Stimulated activated CD4-positive, alpha-beta T cell treated with anti-CD3 and anti-CD28 coated beads, Interleukin-4, amount 100 ng/mL, for 24 hours (primary cell): Measurements from ENCODE around the gene FAN1.

Experiments
- DNase-seq: peaks from one replicate; pipeline ENCODE4 v3.0.0-alpha.2; 2020

The FAN1 gene

DNA sequence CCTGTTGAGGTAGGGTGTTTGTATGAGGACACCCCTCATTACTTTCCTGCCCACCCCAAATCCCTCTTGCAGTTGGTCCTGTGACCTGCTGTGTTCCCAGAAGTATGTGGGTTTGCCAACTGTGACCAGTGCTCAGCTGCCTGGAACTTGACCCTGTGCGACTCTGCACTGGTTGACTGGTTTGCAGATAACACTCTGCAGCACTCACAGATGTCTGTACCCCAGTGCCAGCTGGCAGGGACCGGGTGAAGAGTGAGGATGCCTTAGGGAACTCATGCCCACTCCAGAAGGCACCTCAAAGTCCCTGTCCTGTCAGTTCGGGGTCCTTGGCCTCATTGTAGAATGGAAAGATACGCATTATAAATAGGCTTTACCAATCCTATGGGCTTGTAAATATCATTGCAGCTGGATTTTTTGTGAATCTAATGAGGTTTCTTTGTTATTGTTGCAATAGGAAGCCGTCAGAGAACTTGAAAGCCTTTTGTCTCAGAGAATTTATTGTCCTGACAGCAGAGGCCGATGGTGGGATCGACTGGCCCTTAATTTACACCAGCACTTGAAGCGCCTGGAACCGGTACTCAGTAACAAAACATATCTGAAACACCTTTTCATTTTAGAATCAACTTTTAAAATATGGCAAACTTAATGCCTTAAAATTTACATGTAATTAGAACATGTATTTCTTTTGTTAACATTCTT, 18.2 kb downstream of the FAN1 start:
- DNase-seq: no peak

DNA sequence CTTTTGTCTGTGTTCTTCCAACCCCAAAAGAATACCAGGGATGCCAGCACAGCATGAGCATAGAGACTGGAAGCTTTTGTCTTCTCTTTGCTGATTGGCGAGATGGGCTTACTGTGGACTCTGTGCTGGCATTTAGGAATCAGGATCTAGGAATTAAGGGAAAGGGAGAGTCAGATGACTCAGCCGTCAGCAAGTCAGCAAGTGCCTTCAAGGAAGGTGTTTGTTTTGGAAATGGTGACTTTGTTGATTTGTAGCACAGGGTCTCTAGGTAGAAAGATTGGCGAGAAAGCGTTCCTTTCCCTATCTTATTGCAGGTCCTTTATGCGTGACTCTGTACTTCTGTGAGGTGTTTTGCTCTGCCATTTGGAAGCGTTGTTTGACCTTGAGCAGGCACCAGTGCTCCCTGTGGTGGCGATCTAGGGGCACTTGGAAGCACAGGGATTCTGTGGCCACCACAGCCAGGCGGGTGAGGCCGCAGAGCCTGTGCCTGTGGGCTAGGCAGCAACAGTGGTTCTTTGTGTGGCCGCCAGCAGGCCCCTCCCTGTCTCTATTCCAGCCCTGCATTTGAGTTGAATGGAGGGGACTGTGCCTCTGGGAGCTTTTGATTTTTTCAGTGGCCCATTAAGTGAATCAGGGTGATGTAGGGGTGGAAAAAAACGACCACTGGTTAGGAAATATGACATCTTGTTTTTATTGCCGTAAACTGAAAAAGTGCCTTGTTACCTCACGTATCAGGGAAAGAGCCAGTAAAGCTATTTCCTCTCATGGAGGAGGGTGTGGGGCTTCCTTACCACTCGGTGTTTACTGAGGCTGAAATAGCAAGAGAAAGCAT, 19.0 kb downstream of the FAN1 start:
- no peak for DNase-seq

DNA sequence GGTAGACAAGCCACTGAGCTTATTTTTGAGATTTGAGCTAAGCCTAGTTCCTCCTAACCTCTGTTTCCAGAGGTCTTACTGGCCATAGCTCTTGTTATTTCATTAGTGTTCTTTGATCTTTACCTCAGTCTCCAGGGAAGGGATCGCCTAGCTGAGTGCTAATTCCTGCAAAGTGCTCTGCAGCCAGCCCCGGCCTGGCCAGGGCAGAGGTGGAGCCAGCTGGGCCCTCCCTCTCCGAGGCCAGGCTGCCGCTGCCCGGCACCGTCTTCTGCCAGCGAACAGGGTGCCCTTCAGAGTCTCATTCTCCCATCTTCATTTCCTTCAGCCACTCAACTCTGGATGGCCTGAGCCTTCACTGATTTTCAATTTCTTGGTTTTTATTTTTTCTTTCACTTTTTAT, 19.7 kb downstream of the FAN1 start:
- no peak for DNase-seq

DNA sequence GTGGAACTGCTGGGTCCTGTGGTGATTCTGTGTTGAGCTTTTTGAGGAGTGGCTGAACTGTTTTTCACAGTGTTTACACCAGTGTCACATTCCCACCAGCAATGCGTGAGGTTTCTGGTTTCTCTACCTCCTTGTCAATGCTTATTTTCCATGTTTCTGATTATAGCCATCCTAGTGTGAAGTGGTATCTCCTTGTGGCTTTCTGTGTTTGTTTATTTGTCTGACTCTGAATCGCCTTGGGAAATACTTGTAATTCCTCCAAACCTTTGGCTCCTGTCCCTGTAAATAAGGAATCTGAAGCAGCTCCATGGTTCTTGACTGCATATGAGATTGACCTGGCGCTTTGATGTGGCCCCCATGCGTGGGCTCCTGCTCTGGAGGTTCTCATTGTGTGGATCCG, 20.6 kb downstream of the FAN1 start:
- DNase-seq: no peak

DNA sequence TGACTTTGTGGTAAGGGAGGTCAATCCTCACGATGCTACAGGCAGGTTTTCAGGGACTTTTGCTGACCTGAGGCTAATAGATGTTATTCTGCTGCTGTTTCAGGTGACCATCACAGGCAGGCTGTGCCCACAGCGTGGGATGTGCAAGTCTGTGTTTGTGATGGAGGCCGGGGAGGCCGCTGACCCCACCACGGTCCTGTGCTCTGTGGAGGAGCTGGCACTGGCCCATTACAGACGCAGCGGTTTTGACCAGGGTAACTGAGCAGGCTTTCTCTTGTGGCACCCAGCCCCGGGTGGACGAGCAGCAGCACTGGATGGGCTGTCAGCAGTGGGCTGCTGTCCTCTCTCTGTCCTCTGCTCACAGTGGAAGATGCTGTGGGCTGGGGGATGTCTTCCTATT, 22.0 kb downstream of the FAN1 start:
- DNase-seq: no peak

DNA sequence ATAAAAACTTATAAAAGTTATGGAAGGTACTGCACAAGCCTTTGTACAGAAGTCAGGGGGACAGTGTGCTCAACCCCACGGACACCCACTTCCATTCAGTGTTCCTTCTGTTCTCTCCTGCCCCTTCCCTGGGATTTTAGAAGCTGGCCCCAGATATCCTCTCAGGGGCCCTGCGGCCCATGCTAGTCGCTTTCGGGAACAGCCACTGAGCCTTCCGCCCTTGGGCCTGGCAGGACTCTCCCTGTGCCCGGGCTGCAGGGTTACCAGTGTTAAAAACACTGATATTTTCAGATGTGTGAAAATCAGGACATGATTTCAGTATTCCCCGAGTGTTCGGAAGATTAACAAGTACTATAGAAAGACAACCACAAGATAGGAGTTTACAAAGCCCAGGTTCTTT, 22.4 kb downstream of the FAN1 start:
- no peak for DNase-seq

DNA sequence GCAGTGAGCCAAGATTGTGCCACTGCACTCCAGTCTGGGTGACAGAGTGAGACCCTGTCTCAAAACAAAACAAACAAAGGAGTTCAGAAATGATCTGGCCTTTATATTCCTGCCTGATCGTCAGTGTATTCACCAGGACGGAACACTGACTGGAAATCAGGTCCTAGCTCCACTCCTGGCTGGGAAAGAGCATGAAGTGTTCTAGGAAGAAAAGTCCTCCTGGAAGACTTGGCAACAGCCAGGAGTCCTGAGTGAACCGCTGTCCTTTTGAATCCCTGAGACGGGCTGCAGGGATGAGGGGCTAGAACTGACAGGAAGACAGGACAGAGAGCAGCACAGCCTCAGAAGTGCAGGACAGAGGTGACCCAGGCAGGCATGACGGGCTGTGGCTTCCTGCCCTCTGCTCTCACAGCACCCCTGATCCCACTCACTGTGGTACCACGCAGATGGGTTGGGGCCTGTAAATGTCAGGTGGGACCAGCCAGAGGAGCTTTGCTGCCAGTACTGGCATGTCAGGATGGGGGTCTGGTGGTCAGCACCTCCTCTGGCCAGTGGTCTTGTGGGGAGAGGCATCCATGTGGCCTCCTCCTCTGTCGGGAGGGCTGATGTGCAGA, 23.5 kb downstream of the FAN1 start:
- no peak for DNase-seq

DNA sequence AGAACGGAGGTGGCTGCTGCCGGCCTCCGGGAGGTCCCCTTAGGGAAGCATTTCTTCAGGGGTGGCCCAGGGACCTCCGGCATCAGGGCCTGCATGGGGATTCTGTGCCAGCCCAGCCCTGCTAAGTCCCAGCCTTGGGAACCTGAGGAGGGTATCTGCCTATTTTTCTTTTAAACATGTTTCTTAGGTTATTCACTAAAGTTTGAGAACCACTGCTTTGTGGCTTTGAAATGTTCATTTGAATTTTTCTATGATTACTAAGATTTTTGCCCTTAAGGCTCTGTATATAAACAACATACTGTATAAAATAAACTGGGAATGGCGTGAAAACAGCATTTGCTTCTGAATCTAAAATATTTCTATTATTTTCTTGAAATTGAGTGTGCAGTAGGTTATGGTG, 24.4 kb downstream of the FAN1 start:
- no peak for DNase-seq

DNA sequence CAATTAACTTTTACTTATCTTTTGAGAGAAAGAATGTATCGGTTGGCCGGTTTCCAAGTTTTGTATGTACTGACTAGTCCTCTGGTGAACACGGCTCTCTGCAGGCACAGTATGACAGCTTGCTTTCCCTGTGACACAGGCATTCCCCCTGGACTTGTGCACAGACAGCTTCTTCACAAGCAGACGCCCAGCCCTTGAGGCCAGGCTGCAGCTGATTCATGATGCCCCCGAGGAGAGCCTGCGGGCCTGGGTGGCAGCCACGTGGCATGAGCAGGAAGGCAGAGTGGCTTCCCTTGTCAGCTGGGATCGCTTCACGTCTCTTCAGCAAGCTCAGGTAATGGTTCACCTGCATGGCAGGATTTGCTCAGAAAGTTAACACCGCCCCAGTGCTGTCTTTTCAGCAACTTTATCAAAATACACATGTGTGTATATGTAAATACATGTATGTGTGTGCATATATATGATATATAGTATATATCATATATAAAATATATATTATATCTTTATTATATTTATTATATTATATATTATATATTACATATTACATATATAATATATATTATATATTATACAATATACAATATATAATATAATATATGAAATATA, 25.5 kb downstream of the FAN1 start:
- DNase-seq: no peak

DNA sequence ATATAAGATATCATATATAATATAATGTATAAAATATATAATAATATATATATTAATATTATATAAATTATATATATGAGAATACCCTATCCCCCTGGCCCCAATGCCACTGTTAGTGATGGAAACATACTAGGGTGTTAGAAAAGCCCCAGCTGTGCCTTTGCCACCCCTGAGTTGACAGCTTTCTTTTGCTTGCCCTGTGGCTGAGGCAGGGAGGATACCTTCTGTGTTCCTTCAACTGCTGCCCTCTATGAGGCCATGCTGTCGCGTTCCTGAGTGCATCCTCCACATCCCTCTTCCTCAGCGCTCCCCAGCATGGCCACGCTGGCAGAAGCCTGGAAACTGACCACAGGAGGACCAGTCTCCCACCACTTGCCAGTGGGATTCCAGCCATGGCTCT, 26.3 kb downstream of the FAN1 start:
- no peak for DNase-seq

DNA sequence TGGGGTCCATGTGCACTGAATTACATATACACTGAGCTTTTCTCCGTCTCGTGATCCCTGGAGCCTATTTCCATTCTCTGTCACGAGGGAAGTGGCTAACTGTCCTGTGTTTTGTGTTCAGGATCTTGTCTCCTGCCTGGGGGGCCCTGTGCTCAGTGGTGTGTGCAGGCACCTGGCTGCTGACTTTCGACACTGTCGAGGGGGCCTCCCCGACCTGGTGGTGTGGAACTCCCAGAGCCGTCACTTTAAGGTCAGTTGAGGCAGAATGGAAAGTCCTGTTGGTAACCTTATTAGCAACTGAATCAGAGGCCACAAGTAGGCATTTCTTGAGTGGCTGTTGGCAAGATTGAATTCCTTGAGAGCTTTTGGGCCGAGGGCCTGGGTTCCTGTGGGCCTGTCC, 26.7 kb downstream of the FAN1 start:
- no peak for DNase-seq

DNA sequence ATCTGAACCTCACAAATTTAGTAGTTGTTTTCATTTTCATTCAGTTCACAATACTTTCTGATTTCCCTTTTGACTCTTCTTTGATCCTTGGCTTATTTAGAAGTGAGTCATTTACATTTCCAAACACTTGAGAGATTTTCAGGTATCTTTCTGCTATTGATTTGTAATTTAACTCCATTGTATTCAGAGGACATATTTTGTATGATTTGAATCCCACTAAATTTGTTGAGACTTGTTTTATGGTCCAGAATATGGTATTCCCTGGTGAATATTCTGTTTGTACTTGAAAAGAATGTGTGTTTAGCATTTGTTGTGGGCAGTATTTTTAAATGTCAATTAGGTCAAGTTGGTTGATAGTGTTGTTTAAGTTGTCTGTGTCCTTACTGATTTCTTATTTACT, 29.6 kb downstream of the FAN1 start:
- no peak for DNase-seq

DNA sequence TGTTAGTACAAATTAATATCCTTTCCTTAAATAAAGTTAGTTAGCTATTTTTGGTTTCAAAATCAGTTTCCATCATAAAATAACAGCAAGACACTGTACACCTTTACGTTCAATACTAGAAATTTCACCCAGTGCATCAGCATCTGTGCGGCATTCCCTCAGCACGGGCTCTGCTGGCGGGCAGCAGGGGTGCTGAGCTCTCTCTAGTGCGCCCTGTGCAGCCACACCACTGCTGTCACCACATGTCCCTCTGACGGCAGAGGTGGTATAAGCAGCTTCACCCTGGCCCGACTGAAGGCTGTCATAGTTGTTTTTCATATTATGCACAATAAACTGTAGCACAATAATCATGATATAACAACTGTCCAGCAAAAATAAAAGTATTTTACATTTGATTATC, 35.4 kb downstream of the FAN1 start:
- DNase-seq: no peak

DNA sequence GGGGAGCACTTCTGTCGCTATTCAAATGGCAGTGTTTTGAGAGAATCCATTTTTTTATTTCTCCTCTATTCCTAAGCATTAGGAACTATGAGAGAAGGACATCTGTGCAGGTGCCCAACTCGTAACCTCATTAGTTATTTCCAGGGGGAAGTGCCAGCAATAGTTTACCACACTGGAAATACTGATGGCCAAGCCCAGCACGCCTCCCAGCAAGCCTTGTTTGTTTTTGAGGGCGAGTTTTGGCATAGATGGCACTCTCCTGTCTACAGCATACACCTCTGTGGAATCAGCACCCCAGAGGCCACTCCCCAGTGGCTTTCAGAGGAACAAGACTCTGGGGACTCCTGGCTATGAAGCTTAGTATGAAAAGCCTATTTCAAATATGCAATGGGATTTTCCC, 36.6 kb downstream of the FAN1 start:
- no peak for DNase-seq

DNA sequence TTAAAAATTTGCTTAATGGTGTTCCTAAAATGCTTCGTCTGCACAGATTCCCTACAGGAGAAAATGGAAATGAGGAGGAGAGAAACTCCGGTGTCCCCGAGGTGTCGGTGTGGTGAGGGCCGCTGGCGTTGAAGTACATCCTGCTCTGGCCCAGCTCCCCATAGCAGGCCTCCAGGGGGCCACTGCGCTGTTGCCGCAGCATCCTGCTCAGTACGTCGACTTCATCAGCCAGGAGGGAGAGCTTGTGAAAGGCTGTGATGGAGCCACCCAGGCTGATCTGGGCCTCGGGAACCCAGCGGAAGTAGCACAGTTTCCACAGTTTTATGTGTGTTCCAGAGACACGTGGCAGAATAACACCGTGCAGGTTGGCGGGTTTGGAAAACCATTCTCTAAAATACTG, 37.8 kb downstream of the FAN1 start:
- DNase-seq: no peak

DNA sequence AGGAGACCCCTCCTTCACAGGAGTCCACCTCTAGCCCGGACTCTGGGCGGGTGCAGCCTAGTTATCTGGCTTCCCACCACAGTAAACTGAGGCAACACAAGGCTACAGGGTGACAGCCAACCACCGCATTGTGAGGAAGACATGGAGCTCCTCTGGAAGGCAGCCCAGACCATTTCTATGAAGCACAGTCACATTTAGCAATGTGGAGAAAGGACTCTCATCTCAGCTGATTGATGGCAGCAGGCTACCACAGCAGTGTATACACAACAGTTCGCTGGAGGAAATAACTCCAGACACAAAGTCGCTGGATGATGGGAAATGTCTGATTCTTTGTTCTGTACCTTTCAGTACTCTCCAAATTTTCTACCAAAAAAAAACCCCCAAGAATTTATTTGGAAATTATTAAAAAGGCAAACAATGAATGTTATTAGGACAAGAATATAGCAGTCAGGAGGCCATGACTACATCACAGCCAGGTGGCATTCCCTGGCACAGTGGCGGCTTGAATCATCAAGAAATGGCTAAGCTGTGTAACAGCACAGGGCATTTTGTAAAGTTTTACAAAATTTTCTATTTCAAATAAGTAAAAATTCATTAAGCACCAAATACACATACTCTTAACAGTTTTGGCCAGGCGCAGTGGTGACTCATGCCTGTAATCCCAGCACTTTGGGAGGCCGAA, 40.1 kb downstream of the FAN1 start:
- no peak for DNase-seq

DNA sequence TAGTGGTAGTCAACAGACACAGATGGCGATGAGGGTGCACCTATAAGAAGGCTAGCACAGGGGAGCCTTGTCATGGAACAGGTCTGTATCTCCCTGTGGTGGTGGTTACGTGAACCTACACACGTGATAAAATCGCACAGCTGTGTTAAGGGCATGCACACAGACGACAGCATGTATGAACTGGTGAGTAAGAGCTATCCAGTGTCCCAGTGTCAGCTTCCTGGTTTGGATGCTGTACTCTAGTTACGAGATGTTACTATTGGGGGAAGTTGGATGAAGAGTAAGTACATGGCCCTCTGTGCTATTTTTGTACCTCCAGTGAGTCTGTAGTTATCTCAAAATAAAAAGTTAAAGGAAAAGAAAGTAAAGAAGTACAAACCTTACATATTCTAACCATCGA, 49.5 kb downstream of the FAN1 start:
- DNase-seq: no peak

DNA sequence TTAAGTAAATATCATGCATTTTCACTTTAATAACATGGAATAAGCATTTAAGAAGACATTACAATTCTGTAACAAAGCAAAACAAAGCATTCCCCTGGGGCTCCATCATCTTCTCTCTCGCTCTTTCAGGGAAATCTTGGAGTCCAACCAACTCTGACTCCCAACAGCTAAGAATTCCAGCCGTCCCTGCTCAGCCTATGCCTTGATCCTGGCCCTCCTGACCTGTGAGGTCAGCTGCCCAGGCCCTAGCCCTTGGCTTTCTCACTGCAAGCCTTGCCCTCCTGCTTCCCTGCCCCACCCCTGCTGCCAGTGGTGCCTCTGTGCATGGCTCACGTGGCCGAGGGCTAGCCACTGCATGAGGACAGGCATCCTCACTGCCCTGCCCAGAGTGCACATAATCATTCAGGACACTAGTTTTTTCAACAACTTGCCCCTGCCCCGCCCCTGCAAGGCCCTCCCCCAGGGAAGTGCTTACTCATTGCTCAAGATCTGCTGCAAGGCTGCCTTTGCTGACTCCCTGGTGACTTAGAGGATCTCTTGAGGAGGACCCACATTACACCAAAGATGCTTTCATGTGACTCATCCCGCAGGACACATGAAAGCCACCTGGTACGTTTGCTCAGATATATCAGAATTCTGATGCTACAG, 50.1 kb downstream of the FAN1 start:
- no peak for DNase-seq

DNA sequence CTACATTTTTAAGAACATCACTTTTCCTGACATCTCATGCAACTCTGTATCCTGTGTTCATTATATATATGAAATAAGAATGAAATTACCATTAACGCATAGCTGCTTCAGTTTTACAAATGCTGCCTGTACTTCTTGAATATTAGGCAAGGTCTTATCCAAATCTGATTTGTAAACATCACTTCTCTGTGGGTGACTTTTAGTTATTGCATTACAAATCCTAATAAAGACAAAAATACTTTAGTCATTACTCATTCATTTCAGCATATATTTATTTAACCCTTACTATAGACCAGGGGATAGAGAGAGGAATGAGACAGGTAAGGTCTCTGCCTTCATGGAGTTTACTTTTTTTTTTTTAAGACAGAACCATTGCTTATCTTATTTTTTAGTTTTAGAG, 51.0 kb downstream of the FAN1 start:
- no peak for DNase-seq

DNA sequence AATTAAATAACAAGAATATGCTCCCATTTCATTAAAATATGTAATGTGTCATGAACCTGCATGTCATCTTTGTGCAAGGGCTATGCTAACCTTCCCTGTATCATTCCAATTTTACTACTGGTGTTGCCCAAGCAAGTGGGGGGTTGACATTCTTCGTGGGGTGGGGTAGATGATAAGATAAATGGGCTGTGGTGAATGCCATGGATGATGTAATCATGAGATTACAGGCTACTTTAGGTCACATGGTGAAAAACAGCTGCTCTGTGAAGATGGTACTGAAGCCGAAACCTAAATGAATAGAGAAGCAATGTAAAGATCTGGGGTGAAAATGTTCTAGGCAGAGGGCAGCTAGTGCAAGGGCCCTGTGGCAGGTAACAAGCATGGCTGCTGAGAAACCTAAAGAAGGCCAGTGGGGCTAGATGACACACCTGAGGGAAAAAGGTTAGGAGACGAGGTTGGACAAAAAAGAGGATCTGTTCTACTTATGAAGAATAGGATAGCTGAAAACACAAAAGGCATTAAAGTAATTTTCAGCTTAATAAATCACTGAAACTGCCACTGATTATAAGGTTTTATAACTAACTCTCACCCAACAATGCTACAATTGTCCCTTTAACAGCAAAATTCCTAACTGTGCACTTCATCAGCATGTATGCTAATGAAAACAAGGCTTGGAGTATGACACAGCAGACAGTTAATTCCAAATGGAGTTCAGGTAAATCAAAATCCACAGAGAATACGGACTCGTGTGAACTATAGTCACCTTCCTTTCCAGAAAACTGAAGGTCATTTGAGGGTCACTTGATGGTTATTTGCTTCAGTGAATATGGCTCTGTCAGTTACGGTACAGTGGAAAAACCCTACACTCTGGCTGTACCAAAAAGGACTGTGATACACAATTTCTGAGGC, 52.8 kb downstream of the FAN1 start:
- no peak for DNase-seq

DNA sequence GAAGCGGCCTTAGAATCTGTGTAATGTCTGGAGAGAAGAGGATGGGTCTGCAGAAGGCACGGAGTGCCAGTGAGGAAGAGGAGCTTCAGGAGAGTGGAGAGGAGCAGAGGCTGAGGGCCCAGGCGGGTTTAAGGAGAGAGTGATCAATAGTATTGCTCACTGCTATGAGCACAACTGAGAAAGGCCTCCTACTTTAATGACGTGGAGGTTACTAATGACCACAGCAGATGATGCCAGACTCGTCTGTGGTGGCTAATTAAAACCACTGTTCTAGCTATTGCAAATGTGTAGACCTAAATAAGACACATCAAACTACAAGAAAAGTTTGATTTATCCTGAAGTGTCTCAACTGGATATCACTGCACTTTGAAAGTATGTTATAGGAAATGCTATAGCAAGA, 54.5 kb downstream of the FAN1 start:
- DNase-seq: no peak

DNA sequence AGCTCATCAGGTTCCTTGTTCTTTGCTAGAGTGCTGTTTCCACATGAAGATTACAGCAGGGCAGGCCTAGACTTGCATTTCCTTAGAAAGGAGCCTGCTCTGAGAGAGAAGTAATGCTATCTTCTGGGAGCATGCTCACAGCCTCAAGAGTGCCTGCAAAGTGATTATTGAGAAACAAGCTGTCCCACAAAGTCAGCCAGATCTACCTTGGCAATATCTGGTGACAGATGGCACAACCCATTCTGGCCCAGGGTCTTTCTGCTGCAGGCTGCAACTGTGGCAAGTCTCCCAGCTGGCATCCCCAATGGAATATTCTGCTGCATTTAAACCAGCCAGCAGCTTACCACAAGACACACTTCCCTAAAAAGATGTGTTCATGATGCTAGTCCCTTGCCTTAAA, 58.4 kb downstream of the FAN1 start:
- no peak for DNase-seq
